Measurements from ENCODE around the gene GALNT12.

The GALNT12 gene

DNA sequence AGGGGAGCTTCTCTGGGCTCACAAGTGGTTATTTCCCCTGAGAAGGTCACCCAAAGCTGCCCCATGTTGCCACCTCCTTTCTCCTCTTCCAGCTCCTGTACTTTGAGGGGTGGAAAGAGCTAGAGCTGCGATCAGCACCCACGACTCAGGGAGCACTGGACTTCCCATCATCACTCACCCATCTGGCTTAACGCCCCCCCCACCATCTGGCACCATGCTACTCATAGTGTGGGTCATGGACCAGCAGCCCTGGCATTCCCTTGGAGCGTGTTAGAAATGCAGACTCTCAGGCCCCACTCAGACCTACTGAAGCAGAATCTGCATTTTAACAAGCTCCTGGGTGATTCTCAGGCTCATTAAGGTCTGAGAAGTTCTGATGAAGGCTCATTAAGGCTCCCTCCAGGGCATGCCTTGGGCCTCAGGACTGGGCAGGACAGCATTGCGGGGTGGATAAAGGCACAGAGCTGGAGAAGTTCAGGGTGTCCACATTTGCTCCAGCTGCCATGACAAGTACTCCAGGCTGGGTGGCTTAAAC lies 67.3 kb downstream of the GALNT12 start:
- Histone ChIP-seq H3K4me1 (ENCODE audit: insufficient read depth, low read length) (no peaks in the 10 kb centered on the region), H3K9me3 (ENCODE audit: control insufficient read depth, insufficient read depth, low read length) (no peaks in the 10 kb centered on the region), H3K36me3 (ENCODE audit: insufficient read depth, low read length) (no peaks in the 10 kb centered on the region), H3K9ac (ENCODE audit: low read depth, low read length) (no peak overlapping the region)

DNA sequence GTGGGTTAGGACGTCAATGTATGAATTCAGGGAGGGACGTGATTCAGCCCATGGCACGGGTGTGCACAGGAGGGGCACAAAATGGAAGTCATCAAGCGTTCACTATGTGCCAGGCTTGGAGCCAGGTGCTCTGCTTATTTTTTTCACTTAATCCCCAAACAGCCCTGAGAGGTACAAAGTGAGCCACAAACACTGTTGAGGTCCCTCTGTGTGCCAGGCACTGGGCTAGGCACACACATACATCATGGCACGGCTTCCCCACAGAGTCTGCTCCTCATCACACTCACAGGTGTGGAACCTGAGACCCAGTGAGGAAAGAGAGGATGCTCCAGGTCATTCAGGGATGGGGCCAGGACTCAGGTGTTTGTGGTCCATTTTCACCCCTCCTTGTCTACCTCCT lies 68.1 kb downstream of the GALNT12 start:
- no peaks in the 10 kb centered on the region for H3K9me3 ChIP-seq (ENCODE audit: control insufficient read depth, insufficient read depth, low read length)
- H3K36me3 ChIP-seq (ENCODE audit: insufficient read depth, low read length): no peaks in the 10 kb centered on the region
- H3K9ac ChIP-seq (ENCODE audit: low read depth, low read length): no peak overlapping the region
- no peaks in the 10 kb centered on the region for H3K4me1 ChIP-seq (ENCODE audit: insufficient read depth, low read length)

DNA sequence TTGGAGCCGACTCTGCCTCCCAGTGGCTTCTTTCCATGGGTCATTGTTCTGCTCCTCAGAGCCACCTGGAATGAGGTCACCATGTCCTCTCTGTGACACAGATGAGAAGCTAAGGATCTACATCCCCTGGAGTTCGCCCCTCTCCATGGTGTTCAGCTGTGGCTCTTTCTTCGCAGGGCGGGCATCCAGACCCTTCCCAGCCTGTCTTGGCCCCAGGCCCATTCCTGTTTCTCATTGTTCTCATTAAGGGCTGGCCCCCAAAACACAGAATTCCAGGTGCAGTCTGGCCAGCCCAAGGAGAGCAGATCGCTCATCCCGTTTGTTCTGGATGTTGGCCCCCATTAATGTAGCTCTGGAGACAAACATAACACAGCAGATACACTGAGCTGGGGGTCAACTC lies 69.8 kb downstream of the GALNT12 start:
- H3K9ac ChIP-seq (ENCODE audit: low read depth, low read length): no peak overlapping the region
- H3K4me1 ChIP-seq (ENCODE audit: insufficient read depth, low read length): no peaks in the 10 kb centered on the region
- no peaks in the 10 kb centered on the region for H3K36me3 ChIP-seq (ENCODE audit: insufficient read depth, low read length)
- H3K9me3 ChIP-seq (ENCODE audit: control insufficient read depth, insufficient read depth, low read length): no peaks in the 10 kb centered on the region

DNA sequence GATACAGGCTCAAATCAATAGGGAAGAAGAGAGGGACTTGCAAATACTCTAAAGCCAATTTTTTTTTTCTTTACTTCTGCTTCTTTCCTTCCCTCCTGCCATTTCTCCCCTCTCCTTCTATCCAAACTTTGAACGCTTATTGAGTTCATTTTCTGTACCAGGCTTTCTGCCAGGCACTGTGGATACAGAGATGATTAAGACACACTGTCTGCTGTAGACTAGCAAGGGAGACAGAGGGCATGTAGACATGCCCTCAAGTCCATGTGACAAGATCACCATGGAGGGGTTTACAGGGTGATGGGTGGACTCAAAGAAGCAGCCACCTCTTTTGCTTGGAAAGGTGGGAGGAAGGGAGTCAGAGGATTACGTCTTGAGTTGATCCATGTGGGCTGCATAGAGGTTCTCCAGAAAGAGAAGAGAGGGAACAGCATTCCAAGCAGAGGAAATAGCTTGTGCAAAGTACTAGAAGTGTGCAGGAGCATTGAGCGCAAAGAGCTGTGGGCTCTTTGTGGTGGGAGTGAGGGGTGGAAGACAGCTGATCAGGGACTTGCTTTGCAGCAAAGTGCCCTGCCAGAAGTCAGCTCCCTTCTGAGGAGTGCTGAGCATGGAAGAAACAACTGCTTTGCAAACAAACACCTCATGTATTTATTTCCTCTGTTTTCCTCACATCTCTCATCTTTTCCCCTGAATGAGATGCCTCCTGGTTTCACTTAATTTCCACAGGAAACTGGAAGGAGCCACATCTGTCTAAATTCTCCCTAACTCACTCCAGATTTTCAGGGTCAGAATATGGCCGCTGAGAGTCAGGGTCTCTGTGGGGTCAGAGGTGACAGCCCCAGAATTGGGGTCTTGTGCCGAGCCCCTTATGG lies 71.9 kb downstream of the GALNT12 start:
- H3K9me3 ChIP-seq (ENCODE audit: control insufficient read depth, insufficient read depth, low read length): no peaks in the 10 kb centered on the region
- no peak overlapping the region for H3K9ac ChIP-seq (ENCODE audit: low read depth, low read length)
- no peaks in the 10 kb centered on the region for H3K36me3 ChIP-seq (ENCODE audit: insufficient read depth, low read length)
- no peaks in the 10 kb centered on the region for H3K4me1 ChIP-seq (ENCODE audit: insufficient read depth, low read length)

DNA sequence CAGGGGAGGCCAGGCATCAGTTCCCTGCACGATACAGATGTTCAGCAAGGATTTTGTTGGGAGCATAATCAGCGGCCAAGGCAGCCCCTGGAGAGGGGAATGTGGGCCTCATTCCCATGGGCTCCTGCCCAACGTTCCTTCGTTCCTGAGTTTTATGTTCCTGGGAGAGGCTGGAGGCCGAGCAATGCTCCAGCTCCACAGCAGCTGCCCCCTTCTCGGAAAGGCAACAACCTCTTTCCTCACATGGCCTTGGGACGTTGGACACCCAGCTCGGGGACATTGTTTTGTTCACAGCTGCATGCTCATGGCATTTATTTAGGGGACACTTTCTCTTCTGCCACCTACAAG lies 72.5 kb downstream of the GALNT12 start:
- Histone ChIP-seq H3K9me3 (ENCODE audit: control insufficient read depth, insufficient read depth, low read length) (no peaks in the 10 kb centered on the region), H3K4me1 (ENCODE audit: insufficient read depth, low read length) (no peaks in the 10 kb centered on the region), H3K36me3 (ENCODE audit: insufficient read depth, low read length) (no peaks in the 10 kb centered on the region), H3K9ac (ENCODE audit: low read depth, low read length) (no peak overlapping the region)

DNA sequence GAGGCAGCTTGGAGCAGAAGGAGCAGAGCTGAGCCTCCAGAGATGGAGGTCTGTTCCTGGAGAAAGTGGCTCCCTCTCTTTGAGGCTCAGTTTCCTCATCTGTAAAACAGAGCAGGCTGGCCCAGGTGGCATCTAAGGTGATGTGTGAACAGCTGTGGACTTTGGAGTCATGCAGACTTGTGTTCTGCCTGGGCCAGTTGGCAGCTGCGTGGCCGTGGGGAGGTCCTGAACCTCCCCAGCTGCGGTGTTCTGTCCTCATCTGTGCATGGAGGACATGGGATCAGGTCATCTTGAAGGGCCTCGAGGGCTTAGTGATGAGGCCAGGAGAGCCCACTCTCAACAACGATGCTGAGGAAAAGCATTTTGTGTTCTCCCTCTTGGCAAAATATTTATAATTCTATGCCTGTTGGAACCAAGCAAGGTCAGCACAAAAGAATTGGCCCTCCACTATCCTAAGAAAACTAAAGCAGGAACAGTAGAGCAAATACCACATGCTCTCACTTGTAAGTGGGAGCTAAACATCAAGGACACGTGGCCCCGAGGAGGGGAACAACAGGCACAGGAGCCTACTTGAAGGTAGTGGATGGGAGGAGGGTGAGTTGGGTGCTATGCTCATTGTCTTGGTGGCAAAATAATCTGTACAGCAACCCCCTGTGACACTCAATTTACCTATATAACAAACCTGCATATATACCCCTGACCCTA lies 73.0 kb downstream of the GALNT12 start:
- Histone ChIP-seq H3K9me3 (ENCODE audit: control insufficient read depth, insufficient read depth, low read length) (no peaks in the 10 kb centered on the region), H3K9ac (ENCODE audit: low read depth, low read length) (no peak overlapping the region), H3K36me3 (ENCODE audit: insufficient read depth, low read length) (no peaks in the 10 kb centered on the region), H3K4me1 (ENCODE audit: insufficient read depth, low read length) (no peaks in the 10 kb centered on the region)

DNA sequence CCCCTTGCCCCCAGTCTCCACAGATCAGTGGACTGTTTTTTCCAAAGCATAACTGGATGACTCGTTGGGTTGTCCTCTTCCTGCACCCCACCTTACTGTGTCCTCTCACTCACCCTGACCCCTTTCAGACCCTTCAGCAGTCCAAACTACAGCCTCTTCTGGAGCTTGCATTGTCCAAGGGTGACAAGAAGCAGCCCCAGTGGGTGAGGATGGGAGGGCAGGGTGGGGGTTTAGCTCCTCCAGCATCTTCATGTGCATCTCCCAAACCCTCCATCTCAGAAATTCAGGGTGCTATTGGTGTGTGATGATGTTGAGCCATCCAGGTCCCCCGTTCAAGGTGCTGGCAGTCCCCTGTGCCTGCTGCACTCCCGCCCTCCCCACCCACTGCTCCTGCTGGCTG lies 73.9 kb downstream of the GALNT12 start:
- H3K9me3 ChIP-seq (ENCODE audit: control insufficient read depth, insufficient read depth, low read length): no peaks in the 10 kb centered on the region
- no peaks in the 10 kb centered on the region for H3K36me3 ChIP-seq (ENCODE audit: insufficient read depth, low read length)
- no peaks in the 10 kb centered on the region for H3K4me1 ChIP-seq (ENCODE audit: insufficient read depth, low read length)

DNA sequence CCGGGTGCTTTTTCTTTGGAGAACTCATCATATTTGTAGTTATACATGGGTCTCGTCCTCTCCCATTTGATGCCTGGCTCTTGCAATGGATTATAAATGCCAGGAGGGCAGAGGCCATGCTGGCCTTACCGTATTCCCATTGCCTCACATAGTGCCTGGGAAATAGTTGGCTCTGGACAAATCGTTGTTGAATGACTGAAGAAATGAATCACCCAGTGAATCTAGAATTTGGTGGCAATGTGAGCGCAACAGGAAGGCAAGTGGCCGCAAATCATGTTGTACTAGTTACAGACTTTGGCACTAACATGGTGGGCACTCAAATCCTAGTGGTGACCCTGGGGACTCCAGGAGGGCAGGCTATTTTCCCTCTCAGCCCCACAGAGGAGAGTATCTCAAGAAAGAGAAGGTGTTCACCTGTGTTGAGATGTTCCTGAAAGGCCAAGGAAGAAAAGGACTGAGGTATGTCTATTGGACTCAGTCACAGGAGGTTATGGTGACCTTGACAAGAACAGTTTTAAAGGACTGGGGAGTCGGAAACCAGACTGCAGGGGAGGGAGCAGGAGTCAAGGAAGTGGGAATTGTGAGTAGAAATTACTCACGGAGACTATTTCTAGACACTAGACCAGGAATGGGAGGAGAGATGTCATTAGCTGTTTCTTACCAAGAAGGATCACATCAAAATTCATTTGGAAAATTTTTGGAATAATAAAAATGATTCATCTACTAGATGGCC lies 74.5 kb downstream of the GALNT12 start:
- Histone ChIP-seq H3K4me1 (ENCODE audit: insufficient read depth, low read length) (no peaks in the 10 kb centered on the region), H3K9me3 (ENCODE audit: control insufficient read depth, insufficient read depth, low read length) (no peaks in the 10 kb centered on the region), H3K36me3 (ENCODE audit: insufficient read depth, low read length) (no peaks in the 10 kb centered on the region), H3K9ac (ENCODE audit: low read depth, low read length) (no peak overlapping the region)

More for the DNA sequence above, 73.9 kb downstream of the GALNT12 start:
- no peak overlapping the region for H3K9ac ChIP-seq (ENCODE audit: low read depth, low read length)

DNA sequence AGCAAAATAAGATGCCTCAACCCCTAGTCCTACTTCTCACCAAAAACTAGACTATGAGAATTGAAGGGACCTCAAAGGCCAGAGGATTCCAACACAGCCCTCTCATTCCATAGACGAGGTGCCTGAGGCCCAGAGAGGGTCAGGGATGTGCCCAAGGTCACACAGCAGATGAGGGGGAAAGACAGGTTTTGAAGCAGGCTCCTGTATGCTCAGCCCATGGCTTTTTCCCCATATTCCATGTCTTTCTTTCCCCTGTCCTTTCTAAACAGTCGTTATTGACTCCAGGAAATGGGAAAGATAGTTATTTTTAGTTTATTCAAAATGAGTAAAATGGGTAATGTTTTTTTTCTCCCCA lies 75.1 kb downstream of the GALNT12 start:
- Histone ChIP-seq H3K9ac (ENCODE audit: low read depth, low read length) (no peak overlapping the region), H3K4me1 (ENCODE audit: insufficient read depth, low read length) (no peaks in the 10 kb centered on the region), H3K36me3 (ENCODE audit: insufficient read depth, low read length) (no peaks in the 10 kb centered on the region), H3K9me3 (ENCODE audit: control insufficient read depth, insufficient read depth, low read length) (no peaks in the 10 kb centered on the region)

DNA sequence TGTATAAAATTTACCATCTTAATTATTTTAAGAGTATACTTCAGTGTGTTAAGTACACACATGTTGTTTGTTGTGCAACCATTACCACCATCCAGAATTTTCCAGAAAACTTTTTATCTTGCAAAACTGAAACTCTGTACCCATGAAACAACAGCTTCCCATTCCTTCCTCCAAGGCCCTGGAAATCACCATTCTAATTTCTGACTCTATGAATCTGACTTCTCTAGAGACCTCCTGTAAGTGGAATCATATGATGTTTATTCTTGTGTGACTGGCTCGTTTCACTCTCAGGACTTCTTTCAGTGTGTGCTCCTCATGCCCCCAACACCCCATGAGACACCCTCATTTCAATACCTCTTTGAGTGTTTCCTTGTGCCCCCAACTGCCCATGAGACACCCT lies 75.8 kb downstream of the GALNT12 start:
- no peaks in the 10 kb centered on the region for H3K4me1 ChIP-seq (ENCODE audit: insufficient read depth, low read length)
- no peaks in the 10 kb centered on the region for H3K36me3 ChIP-seq (ENCODE audit: insufficient read depth, low read length)
- H3K9ac ChIP-seq (ENCODE audit: low read depth, low read length): no peak overlapping the region
- H3K9me3 ChIP-seq (ENCODE audit: control insufficient read depth, insufficient read depth, low read length): no peaks in the 10 kb centered on the region

DNA sequence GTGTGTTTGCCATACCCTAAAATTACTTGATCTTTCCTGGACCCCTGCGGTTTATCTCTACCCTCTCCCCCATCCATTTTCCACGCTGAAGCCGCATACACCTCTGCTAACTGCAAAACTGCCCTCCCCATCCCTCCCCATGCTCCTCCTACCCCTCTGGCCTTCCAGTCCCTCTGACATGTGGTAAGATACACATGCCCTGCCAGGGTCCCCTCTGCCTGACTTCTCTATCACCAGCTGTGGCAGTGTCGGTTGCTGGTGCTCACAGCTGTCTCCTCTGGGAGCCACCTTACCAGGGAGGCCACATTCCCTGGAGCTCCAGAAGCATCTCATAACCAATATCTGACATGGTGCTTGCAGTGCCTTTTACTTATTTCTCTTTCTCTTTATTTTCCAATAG lies 77.4 kb downstream of the GALNT12 start:
- no peaks in the 10 kb centered on the region for H3K4me1 ChIP-seq (ENCODE audit: insufficient read depth, low read length)

DNA sequence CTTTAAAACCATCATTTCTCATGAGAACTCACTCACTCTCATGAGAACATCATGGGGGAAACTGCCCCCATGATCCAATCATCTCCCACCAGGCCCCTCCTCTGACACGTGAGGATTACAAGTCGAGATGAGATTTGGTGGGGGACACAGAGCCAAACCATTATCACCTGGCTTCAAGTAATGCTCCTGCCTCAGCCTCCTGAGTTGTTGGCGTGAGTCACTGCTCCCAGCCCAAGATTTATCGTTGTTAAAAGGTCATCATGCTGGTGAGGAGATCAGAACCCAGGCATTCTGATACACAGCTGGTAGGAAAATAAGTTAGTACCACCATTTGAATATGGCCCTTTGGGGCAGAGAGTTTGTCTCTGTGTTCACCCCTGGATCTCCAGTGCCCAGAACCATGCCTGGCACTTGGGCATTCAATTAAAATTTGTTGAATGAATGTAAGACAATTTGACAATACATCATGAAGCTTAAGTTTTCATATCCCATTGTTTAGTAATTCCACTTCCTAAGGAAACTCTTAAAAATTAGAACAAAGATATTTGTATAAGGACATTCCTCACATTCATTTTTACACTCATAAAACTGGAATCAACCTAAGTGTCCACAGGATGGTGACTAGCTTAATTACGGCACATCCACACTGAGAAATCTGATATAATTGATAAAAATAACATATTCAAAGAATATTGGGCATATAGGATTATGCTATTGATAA lies 78.3 kb downstream of the GALNT12 start:
- H3K4me1 ChIP-seq (ENCODE audit: insufficient read depth, low read length): no peaks in the 10 kb centered on the region
- H3K9me3 ChIP-seq (ENCODE audit: control insufficient read depth, insufficient read depth, low read length): no peaks in the 10 kb centered on the region
- H3K9ac ChIP-seq (ENCODE audit: low read depth, low read length): no peak overlapping the region
- H3K36me3 ChIP-seq (ENCODE audit: insufficient read depth, low read length): no peaks in the 10 kb centered on the region

More for the DNA sequence above, 77.4 kb downstream of the GALNT12 start:
- Histone ChIP-seq H3K9ac (ENCODE audit: low read depth, low read length) (no peak overlapping the region), H3K9me3 (ENCODE audit: control insufficient read depth, insufficient read depth, low read length) (no peaks in the 10 kb centered on the region), H3K36me3 (ENCODE audit: insufficient read depth, low read length) (no peaks in the 10 kb centered on the region)

DNA sequence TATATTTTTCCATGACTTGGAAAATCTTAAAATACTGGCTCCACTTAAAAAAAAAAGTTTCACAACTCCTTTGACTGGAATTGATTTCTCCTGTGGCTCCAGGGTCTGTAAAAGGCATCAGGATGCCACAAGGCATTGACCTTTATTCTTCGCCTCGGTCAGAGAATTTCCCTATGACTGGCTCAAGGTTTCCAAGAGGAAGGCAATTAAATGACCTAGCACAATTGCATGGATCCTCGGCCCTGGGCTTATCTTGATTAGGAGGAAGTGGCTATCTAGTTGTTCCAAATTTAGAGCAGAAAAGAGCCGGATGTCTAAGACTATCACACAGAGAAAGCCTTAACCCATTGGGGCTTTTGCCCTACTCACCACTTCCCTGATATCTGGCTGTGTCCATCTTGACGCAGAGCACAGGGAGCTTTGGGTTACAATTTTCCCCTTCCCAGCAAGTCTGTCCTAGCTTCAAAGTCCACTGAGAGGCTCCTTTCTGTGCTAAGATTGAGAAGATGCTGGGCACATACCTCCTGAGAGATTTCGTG lies 79.3 kb downstream of the GALNT12 start:
- Histone ChIP-seq H3K9me3 (ENCODE audit: control insufficient read depth, insufficient read depth, low read length) (no peaks in the 10 kb centered on the region), H3K4me1 (ENCODE audit: insufficient read depth, low read length) (no peaks in the 10 kb centered on the region), H3K9ac (ENCODE audit: low read depth, low read length) (no peak overlapping the region), H3K36me3 (ENCODE audit: insufficient read depth, low read length) (no peaks in the 10 kb centered on the region)
